Motor neuron (in vitro differentiated cells): ENCODE data around the gene GATAD2B. TPM values are rescaled to one million over a fixed set of nuclear protein-coding genes. Genes with fewer than 3 reads are reported as not detected.
A peak's percentile ranks its signal among the peaks of the same experiment; 100 is the strongest.

Source experiments
- ATAC-seq, 8 experiments: fragments of 200-7000 bp; cut with Tn5 transposase; replicated peaks in 6 of 8; 2 replicates each; pipeline ENCODE4 v1.8.0; 2021; ENCODE audit warnings: mild to moderate bottlenecking in 8 of 8, moderate library complexity in 8 of 8
- H3K27ac ChIP-seq, 2 donors: fragments of 250-450 bp; sonication (Bioruptor Pico); 2 replicates each; pipeline ENCODE4 v1.9.0; 2021; ENCODE audit warnings: antibody characterized with exemption in 2 of 2, mild to moderate bottlenecking in 2 of 2, moderate library complexity in 1 of 2
- H3K4me1 ChIP-seq, 2 donors: fragments of 250-450 bp; sonication (Bioruptor Pico); replicated peaks in 1 of 2; 2 replicates each; pipeline ENCODE4 v1.6.1; 2021; ENCODE audit warnings: antibody characterized with exemption in 2 of 2, mild to moderate bottlenecking in 2 of 2, moderate library complexity in 1 of 2
- H3K4me3 ChIP-seq, 5 donors: fragments of 250-450 bp; sonication (Bioruptor Pico); 2 replicates each; pipeline ENCODE4 v1.9.0; 2021; ENCODE audit warnings: antibody characterized with exemption in 5 of 5, mild to moderate bottlenecking in 5 of 5, moderate library complexity in 4 of 5
- WGBS, 10 experiments: fragments of 450-650 bp; shearing (Covaris generic); methylation state at CpG; one replicate each; pipeline ENCODE4 v1.0.0; 2022; 5-methylcytosine and 5-hydroxymethylcytosine counted together
- in situ Hi-C, 9 experiments: fragments of 400-800 bp; cut with MboI; loops; one replicate each; pipeline ENCODE4 v1.15.0; 2021; ENCODE audit warnings: low sequenced_read_pairs in 9 of 9, low pct_unique_long_range_greater_than_20kb in 2 of 9; ENCODE audit not compliant: unreplicated experiment in 9 of 9
- total RNA-seq, 8 experiments: library from RNA; unstranded; fragments of 300-600 nt; gene quantifications; 2 replicates each; pipeline versions ENCODE4 v1.2.3 to v1.2.4, GENCODE V29; 2022

GATAD2B gene
- 10 to 100 TPM in 7 of 8 experiments, 1 to 10 TPM in 1; 6.6 to 36.5 (median 23.7) TPM for total RNA-seq

DNA sequence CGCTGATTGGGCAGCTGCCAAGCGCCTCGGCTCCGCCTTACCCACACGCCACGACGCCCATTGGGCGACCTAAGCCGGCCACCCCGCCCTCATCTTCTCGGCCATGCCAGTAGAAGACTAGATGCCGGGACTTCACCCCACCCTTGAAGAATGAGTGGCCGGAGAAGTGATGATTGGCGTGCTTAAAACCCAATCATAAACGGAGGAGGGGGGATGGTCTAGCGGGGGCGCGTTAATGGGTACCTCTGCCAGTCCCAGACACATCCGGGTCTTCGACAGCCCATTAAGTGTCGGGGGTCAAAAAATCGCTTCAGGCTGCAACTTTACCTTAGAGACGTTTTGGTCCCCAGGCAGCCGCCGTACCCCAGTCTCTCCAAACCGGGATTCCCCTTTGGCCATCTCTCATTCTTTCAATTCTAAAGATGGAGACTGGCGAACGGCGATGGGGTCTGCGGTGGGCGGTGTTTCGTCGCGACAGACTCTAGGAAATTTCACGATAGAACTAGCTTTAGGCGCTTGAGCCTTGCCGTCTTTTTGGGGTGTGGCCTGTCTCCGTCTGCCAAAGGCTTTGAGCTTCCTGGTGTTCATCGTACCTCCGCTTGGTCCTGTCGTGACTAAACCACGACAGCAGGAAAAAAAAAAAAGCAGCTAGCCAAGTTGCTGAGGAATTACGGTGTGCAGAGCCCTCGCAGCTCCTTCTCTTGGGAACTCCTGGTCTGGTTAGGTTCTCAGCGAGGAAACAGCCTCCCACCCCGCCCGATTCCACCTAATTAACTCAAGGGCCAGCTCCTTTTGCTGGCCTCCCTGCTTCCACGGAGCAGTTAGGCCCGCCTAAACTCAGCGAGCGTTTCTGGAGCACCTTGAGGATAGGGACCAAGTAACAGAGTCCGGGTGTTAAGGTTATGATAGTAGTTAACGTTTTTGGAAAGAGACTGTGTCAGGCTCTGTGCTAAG lies at the start of gene GATAD2B:
TSS of gene GATAD2B (minus strand) at position 1 of the 954 bp plus-strand sequence. CDS start 94,625 bp downstream, outside the sequence.
- ATAC-seq: peak; percentile 90 to 96 (median 96)
- WGBS, 10 experiments: 0 to 5% (median 2%) methylated on average over 1 to 26 of the region's 53 CpGs; no CpG with 5 or more reads in 1 of the 10 experiments
- in situ Hi-C loops: no loop called here
- Histone ChIP-seq H3K4me1 (peaks cover 27 to 29% of the 10 kb centered on the region in 2 donors), H3K4me3 (peak within 1 kb of the TSS; percentile 52 to 69 (median 60)), H3K27ac (peak within 1 kb of the TSS; percentile 85 to 93)

DNA sequence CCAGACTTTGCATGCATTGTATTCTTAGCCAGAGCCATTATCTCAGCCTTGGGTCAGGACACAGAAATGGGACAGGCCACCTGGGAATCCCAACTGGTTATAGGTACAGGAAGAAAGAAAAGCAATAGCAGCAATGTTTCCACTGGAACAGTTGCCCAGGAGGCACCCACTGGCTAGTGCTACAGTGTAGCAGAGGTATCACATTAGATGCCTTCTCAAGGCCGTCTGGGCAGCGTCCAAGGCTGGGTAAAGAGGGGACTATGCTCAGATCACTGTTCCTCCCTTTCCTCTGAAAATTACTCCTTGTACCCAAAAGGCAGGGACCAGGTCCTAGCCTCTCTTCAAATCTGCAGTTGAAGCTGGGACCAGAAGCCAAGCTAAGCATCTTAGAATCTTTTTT lies 47.6 kb upstream of the GATAD2B start:
- WGBS, 10 experiments: 70 to 100% (median 91%) methylated on average over 1 to 2 of the region's 2 CpGs; no CpG with 5 or more reads in 4 of the 10 experiments

DNA sequence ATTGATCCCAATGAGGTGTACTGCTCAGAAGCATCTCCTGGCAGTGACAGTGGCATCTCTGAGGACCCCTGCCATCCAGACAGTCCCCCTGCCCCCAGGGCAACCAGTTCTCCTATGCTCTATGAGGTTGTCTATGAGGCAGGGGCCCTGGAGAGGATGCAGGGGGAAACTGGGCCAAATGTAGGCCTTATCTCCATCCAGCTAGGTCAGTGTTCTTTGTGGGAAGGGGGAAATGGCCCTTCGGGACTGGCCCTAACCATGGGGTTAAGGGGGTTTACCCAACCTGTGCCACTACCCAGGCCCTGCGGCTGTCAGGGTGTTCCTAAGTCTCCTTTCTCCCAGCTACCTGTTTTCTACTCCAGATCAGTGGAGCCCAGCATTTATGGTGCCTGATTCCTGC lies 46.2 kb upstream of the GATAD2B start:
- Histone ChIP-seq H3K4me3 (peak overlapping the region in 3 of 5 donors; percentile 52 to 64 (median 54)), H3K4me1 (peaks cover 14 to 15% of the 10 kb centered on the region in 2 donors), H3K27ac (no peak overlapping the region)
- in situ Hi-C loops: loop anchor here in 1 of 9 experiments (25.0 kb wide), 1 partner anchor 307 kb away; the partner anchor contains the start of genes ILF2 and SNAPIN
- WGBS, 10 experiments: 100% methylated on average over 1 to 2 of the region's 2 CpGs; no CpG with 5 or more reads in 7 of the 10 experiments
- no peak for ATAC-seq

More for the DNA sequence above, 47.6 kb upstream of the GATAD2B start:
- no peak overlapping the region for H3K4me3 ChIP-seq
- no peak overlapping the region for H3K27ac ChIP-seq
- ATAC-seq: no peak
- in situ Hi-C loops: loop anchor here in 2 of 9 experiments (10.0 to 25.0 kb wide), 2 partner anchors 296 to 308 kb away; partner anchors contain the start of genes ILF2 (in 2 of the 2), NPR1 (in 1 of the 2) and SNAPIN (in 1 of the 2)
- H3K4me1 ChIP-seq: peaks cover 7 to 9% of the 10 kb centered on the region in 2 donors

DNA sequence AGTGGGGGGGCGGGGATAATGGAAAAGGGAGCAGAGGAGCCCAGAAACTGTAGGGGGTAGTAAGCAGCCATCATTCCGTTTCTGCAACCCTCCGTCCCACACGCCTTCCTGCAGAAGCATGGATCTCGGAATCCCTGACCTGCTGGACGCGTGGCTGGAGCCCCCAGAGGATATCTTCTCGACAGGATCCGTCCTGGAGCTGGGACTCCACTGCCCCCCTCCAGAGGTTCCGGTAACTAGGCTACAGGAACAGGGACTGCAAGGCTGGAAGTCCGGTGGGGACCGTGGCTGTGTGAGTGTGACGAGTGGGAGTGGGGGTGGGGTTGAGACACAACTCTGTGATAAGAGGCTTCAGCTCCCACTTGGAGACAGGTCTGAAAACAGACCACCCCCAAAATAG lies 45.6 kb upstream of the GATAD2B start:
- H3K4me3 ChIP-seq: peak overlapping the region; percentile 43 to 64 (median 54)
- peak overlapping the region; percentile 73 to 83 for H3K27ac ChIP-seq
- peaks cover 14 to 15% of the 10 kb centered on the region in 2 donors for H3K4me1 ChIP-seq
- no peak for ATAC-seq
- 40 to 69% (median 43%) methylated on average over 1 to 8 of the region's 13 CpGs; no CpG with 5 or more reads in 6 of the 10 experiments for WGBS, 10 experiments
- in situ Hi-C loops: loop anchor here in 1 of 9 experiments (25.0 kb wide), 1 partner anchor 306 kb away; the partner anchor contains the start of genes ILF2 and SNAPIN

DNA sequence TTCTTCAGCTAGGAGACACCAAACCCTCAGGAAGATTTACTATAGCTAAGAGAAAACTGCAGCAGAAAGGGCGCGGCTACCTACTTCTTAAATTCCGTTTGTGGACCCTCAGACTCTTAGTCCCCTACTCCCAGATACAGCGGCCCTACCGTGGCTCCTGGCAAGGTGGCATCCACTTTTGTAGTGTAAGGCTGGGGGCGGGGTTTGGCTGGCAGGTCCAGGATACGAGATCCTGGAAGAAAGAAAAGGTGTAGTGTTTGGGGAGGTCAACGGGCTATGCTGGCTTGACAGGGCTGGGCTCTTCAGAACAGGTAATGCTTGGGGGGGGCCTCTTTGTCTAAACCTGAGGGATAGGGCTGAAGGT lies 45.2 kb upstream of the GATAD2B start:
- in situ Hi-C loops: loop anchor here in 1 of 9 experiments (25.0 kb wide), 1 partner anchor 306 kb away; the partner anchor contains the start of genes ILF2 and SNAPIN
- Histone ChIP-seq H3K4me1 (peaks cover 14 to 15% of the 10 kb centered on the region in 2 donors), H3K4me3 (peak overlapping the region; percentile 43 to 64 (median 54)), H3K27ac (peak overlapping the region; percentile 73 to 83)
- whole genome bisulfite sequencing, 10 experiments: 0 to 32% (median 9%) methylated on average over 1 to 8 of the region's 8 CpGs; no CpG with 5 or more reads in 4 of the 10 experiments
- no peak for ATAC-seq

DNA sequence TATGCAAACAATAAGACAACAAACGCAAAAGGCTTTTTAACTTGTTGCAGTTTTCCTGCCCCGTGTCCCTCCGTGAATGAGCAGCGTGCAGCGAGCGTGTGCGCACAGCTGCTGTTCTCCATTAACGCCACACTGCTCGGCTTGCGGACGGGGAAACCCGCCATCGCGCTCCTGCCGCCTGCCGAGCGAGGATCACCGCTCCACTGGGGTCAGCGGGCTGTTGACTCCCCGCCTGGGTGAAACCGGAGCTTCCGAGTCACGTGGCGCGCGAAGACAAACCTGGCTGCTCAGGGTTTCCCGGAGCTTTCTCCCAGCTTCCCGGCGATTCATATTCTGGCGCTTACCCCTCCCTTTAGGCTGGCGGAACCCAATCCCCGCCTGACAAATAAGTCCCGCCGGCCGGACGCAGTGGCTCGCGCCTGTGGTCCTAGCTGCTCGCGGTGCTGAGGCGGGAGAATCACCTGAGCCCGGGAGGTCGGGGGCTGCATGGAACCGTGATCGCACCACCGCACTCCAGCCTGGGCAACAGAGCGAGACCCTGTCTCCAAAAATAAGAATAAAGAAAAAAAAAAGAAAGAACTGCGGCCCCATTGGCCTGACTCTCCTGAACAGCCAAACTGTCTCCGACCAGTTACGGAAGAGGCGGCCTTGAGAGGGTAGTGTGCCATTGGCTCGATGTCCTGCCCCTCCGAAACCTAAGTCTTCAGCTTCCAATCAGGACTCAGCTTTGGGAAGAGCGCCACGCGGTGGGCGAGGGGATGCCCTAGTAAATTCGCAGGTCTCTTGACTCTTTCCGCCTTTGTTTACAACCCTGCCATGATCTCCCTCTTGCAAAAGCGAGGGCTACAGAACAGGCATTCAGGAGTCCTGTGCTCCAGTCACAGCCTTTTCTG lies 44.6 kb upstream of the GATAD2B start, which contains the start of gene CREB3L4:
TSS of gene CREB3L4 (plus strand) at position 796 of the 893 bp plus-strand sequence. CDS start 624 bp downstream, outside the sequence.
- 0 to 5% (median 1%) methylated on average over 1 to 54 of the region's 60 CpGs for WGBS, 10 experiments
- ATAC-seq: peak; percentile 71 to 87 (median 83)
- peaks cover 19 to 20% of the 10 kb centered on the region in 2 donors for H3K4me1 ChIP-seq
- peak within 1 kb of the TSS; percentile 43 to 64 (median 54) for H3K4me3 ChIP-seq
- in situ Hi-C loops: loop anchor here in 1 of 9 experiments (25.0 kb wide), 1 partner anchor 305 kb away; the partner anchor contains the start of genes ILF2 and SNAPIN
- H3K27ac ChIP-seq: peak within 1 kb of the TSS; percentile 73 to 83

DNA sequence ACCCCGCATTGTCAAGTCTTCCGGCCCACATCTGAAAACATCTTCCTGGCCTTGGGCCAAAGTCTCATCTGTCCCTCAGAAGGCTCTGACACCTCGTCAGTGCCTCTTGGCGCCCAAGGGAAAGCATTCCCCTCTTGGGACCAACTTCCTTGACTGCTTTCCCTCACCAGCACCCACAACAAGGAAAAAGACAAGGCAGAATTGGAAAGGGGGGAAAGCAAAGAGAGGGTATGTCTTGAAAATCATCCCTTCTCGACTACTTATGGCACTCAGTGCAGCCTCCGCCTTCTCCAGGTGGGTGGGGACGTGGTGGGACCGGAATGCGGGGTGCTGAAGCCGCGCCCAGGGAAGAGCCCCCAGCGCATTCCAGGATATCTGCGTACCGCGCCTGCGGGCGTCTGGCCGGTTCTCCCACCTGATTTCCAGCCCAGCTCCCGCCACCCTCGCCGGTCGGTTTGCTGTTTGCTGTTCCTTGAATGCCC lies 41.1 kb upstream of the GATAD2B start:
- 0 to 11% (median 3%) methylated on average over 3 to 10 of the region's 22 CpGs; no CpG with 5 or more reads in 1 of the 10 experiments for WGBS, 10 experiments
- Histone ChIP-seq H3K4me1 (peaks cover 28 to 31% of the 10 kb centered on the region in 2 donors), H3K4me3 (peak overlapping the region; percentile 61 to 81 (median 77)), H3K27ac (peak overlapping the region; percentile 54 to 82)
- ATAC-seq: peak; percentile 1 to 19 (median 5)
- in situ Hi-C loops: loop anchor here in 1 of 9 experiments (25.0 kb wide), 1 partner anchor 302 kb away; the partner anchor contains the start of genes ILF2 and SNAPIN

DNA sequence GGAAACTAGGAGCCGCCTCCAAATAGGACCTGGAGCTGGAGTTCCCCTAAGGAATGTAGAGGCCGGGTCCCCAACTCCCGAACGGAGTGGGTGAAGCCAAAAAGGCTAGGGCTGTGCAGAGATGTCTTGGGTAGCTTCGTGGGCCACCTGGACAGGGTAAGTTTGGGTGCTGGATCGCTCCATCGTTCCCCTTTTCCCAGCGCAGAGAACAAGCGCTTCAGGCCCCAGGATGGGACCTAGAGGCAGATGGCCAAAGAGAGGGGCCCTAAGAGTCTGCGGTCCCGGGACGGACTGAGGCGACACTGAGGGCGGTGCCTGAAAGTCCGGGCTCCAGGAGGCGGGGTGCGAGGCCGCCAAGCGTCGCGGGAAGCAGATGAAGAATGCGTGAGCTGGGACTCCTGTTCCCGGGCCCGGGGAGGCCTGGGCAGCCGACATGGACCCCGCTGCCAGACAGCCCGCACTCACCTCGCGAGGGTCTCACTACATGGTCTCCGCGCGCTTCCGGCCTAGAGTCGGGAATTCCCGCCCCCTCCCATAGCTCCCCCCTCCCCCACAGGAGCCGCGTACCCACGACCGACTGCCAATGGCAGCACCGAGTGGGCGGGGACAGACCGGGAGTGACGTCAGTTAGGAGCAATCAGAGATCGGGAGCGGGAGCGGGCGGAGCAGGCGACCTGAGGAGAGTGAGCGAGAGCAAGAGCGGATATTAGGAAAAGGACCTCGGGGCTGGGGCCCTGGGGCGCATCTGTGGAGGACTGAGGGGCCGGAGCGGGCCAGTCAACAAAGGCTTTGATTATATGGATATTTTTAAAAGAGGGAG lies 40.5 kb upstream of the GATAD2B start, which contains the start of gene SLC39A1:
TSS of gene SLC39A1 (minus strand) at position 508 of the 820 bp plus-strand sequence. CDS start 822 bp downstream, outside the sequence.
- Histone ChIP-seq H3K27ac (peak within 1 kb of the TSS; percentile 54 to 82), H3K4me1 (peaks cover 24 to 30% of the 10 kb centered on the region in 2 donors), H3K4me3 (peak within 1 kb of the TSS; percentile 61 to 81 (median 77))
- ATAC-seq: peak; percentile 51 to 70 (median 66)
- in situ Hi-C loops: loop anchor here in 1 of 9 experiments (25.0 kb wide), 1 partner anchor 301 kb away; the partner anchor contains the start of genes ILF2 and SNAPIN
- WGBS, 10 experiments: 0 to 2% (median 0%) methylated on average over 2 to 14 of the region's 54 CpGs; no CpG with 5 or more reads in 4 of the 10 experiments

DNA sequence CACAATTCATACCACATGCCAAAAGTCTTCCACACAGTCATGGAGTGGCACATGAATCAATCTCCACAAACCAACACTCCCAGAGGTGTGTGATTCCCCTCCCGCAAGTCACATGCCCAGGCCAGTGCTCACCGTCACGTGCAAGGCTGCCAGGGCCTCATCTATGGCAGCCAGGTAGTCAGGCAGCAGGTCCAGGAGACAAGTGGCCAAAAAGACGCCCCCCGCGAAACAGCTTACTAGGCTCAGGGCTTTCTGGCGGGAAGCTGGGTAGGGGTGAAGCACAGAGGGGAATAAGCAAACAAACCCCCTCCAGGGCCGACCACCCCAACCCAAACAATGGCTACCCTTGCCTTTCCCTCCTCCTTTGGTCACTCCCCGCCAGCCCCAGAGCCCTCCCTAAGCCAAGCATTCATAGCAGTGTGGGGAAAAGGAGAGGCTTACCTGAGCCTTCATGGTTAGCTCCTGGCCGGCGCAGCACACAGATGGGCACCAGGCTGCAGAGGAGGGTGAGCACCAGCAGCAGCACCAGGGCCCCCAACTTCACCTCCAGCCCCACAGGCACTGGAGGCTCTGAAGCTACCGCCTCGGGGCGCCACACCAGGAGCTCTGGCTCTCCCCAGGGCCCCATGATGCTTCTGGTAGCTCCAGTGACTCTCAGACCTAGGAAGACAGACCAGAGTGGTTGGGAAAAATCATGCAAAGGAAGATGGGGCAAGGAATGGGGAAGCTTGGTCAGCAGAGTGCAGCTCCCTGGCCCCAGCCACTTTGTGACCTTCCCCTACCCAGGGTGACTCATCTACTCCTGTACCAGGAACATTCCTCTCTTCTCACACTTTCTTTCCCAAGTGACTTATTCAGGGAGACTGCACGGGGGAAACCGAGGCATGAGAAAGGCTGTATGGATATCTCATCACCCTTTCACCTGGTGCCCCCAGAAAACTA lies 39.6 kb upstream of the GATAD2B start:
- H3K4me1 ChIP-seq: peaks cover 25 to 30% of the 10 kb centered on the region in 2 donors
- H3K27ac ChIP-seq: peak overlapping the region in 1 of 2 donors; percentile 82
- 0 to 21% (median 11%) methylated on average over 1 to 8 of the region's 16 CpGs; no CpG with 5 or more reads in 3 of the 10 experiments for WGBS, 10 experiments
- peak in 2 of 8 experiments; percentile 0 for ATAC-seq
- in situ Hi-C loops: loop anchor here in 1 of 9 experiments (25.0 kb wide), 1 partner anchor 300 kb away; the partner anchor contains the start of genes ILF2 and SNAPIN
- H3K4me3 ChIP-seq: peak overlapping the region; percentile 61 to 81 (median 77)

DNA sequence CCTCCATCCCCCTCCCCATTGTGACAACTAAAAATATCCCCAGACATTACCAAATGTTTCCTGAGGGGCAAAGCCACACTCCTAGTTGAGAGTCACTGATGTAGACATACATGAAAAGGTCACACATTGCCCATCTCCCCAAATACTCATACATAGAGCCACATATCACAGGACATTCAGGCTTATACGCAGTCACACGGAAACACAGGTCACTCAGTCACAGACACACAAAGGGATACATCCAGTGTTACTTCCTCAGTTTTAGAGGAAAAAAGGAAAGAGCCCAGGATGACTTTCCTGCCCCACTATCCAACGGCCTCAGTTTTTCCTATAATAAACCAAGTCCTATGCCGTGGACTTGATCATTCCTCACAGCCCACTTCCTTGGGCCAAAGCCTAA lies 38.6 kb upstream of the GATAD2B start:
- Histone ChIP-seq H3K27ac (no peak overlapping the region), H3K4me1 (peaks cover 34 to 38% of the 10 kb centered on the region in 2 donors), H3K4me3 (peak overlapping the region in 1 of 5 donors; percentile 78)
- ATAC-seq: no peak
- WGBS, 10 experiments: 50 to 100% (median 82%) methylated on average over 1 to 4 of the region's 4 CpGs; no CpG with 5 or more reads in 3 of the 10 experiments
- in situ Hi-C loops: loop anchor here in 1 of 9 experiments (25.0 kb wide), 1 partner anchor 299 kb away; the partner anchor contains the start of genes ILF2 and SNAPIN
